ENCODE data around the gene NRL. TPM values are rescaled to one million over a fixed set of nuclear protein-coding genes. Genes with fewer than 3 reads are reported as not detected.

NRL gene
- total and polyA plus RNA-seq, 2 donors from 2014 or later = 4.9 to 5.5 TPM

DNA sequence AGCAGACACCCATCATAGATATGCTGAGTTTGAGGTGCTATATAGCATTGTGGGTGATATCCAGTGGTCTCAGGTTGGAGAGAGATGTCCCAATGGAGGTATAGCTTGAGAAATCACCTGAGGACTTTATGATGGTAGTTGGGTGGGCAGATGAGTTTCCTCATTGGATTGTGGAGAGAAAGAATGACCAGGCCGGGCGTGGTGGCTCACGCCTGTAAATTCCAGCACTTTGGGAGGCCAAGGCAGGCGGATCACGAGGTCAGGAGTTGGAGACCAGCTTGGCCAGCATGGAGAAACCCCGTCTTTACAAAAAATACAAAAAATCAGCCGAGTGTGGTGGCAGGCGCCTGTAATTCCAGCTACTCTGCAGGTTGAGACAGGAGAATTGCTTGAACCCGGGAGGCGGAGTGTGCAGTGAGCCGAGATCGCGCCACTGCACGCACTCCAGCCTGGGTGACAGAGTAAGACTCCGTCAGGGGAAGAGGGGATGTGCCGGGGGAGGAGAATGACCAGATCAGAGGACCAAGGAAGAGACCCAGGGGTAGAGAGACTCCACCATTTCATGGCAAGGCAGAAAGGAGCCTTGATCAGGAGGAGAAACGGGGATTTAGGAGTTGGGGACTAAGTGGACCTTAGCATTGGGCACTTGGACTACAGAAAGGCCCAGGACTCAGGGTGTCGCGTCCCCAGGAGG lies 21.4 kb downstream of the NRL start:
- FAIRE-seq (no peak), DNase-seq (no peak)
- H3K36me3 ChIP-seq (ENCODE audit: control insufficient read depth in 2 of 3, insufficient read depth in 3 of 3, low read length in 3 of 3) = peaks cover 0 to 14% (median 2%) of the 10 kb centered on the region in 3 donors
- H3K27ac ChIP-seq (ENCODE audit: low read depth in 2 of 2, low read length in 2 of 2) = peak overlapping the region; percentile 92 to 95
- no peaks in the 10 kb centered on the region for H3K27me3 ChIP-seq (ENCODE audit: control insufficient read depth, insufficient read depth, low read length)
- no peaks in the 10 kb centered on the region for H3K9me3 ChIP-seq (ENCODE audit: control insufficient read depth in 2 of 3, insufficient read depth in 1 of 3, low read length in 3 of 3)
- H3K4me3 ChIP-seq (ENCODE audit: low read length in 3 of 3) = peak overlapping the region; percentile 12 to 82 (median 48)
- TF ChIP-seq, protein P1, sequence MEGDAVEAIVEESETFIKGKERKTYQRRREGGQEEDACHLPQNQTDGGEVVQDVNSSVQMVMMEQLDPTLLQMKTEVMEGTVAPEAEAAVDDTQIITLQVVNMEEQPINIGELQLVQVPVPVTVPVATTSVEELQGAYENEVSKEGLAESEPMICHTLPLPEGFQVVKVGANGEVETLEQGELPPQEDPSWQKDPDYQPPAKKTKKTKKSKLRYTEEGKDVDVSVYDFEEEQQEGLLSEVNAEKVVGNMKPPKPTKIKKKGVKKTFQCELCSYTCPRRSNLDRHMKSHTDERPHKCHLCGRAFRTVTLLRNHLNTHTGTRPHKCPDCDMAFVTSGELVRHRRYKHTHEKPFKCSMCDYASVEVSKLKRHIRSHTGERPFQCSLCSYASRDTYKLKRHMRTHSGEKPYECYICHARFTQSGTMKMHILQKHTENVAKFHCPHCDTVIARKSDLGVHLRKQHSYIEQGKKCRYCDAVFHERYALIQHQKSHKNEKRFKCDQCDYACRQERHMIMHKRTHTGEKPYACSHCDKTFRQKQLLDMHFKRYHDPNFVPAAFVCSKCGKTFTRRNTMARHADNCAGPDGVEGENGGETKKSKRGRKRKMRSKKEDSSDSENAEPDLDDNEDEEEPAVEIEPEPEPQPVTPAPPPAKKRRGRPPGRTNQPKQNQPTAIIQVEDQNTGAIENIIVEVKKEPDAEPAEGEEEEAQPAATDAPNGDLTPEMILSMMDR (IDR thresholded peaks at IDR 0.05; ENCODE audit: borderline replicate concordance, extremely low read depth, insufficient read depth) = no peak
- H3K9ac ChIP-seq (ENCODE audit: low read length in 3 of 3) = peak overlapping the region in 2 of 3 donors; percentile 22 to 97
- H3K4me1 ChIP-seq (ENCODE audit: control insufficient read depth in 2 of 3, insufficient read depth in 2 of 3, low read depth in 1 of 3, low read length in 3 of 3) = peaks cover 0 to 25% (median 4%) of the 10 kb centered on the region in 3 donors
- intact Hi-C loops (cut with DNase I) = no loop called here

DNA sequence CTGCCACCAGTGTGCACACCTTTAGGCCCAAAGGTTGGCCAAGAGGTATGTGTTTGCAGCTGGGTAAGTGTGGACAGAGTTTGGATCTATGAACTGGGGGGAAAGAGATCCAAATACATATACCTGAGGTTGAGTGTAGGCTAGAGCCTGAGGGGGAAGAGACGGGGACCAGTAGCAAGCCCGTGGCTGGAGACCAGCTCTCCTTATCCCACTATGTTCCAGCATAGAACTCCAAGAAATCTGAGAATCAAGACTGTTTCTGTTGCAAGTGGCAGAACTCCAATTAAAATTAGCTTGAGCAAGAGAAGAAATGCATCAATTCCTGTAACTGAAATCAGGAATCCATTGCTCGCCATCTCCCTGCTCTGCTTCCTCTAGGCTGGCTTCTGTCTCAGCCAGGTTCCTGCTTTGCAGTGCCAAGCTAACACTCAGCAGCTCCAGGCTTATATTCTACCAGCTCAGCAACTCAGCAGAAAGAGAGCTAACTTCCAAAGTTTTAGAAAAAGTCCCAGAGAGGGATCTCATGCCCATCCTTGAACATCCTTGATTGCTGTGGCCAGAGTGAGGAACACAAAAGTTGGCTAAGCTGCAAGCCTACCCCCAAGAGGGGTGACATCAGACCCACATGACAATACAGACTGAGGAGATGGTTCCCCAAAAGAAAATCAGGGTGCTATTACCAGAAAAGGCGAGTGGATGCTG lies 22.1 kb downstream of the NRL start:
- Histone ChIP-seq H3K27ac (ENCODE audit: low read depth in 2 of 2, low read length in 2 of 2) (peak overlapping the region in 1 of 2 donors; percentile 16), H3K36me3 (ENCODE audit: control insufficient read depth in 2 of 3, insufficient read depth in 3 of 3, low read length in 3 of 3) (peaks cover 0 to 8% (median 2%) of the 10 kb centered on the region in 3 donors), H3K4me1 (ENCODE audit: control insufficient read depth in 2 of 3, insufficient read depth in 2 of 3, low read depth in 1 of 3, low read length in 3 of 3) (peaks cover 0 to 25% (median 4%) of the 10 kb centered on the region in 3 donors), H3K9ac (ENCODE audit: low read length in 3 of 3) (no peak overlapping the region), H3K27me3 (ENCODE audit: control insufficient read depth, insufficient read depth, low read length) (no peaks in the 10 kb centered on the region), H3K9me3 (ENCODE audit: control insufficient read depth in 2 of 3, insufficient read depth in 1 of 3, low read length in 3 of 3) (no peaks in the 10 kb centered on the region), H3K4me3 (ENCODE audit: low read length in 3 of 3) (peak overlapping the region in 2 of 3 donors; percentile 13 to 38)
- TF ChIP-seq, protein P1 (IDR thresholded peaks at IDR 0.05; ENCODE audit: borderline replicate concordance, extremely low read depth, insufficient read depth) = no peak
- FAIRE-seq (no peak), DNase-seq (no peak)
- intact Hi-C loops (cut with DNase I) = no loop called here

DNA sequence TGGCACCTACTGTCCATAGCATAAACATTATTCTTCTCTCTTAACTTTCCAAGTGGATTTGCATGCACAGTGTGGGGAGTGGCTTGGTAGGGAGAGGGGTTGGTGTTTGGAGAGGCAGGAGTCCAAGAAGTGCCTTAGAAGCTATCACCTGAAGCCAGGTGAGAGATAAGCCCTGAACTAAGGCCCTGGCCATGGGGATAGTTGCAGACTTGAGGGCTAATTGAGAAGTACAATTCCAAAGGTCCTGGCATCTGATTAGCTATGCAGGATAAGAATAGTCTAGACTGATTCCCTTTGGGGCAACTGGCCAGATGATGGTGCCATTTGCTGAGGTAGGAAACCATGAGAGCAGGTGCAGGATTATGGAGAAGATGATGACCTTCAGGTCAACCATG lies 22.6 kb downstream of the NRL start:
- no peak for DNase-seq
- H3K4me3 ChIP-seq (ENCODE audit: low read length in 3 of 3) = no peak overlapping the region
- no peaks in the 10 kb centered on the region for H3K9me3 ChIP-seq (ENCODE audit: control insufficient read depth in 2 of 3, insufficient read depth in 1 of 3, low read length in 3 of 3)
- H3K27ac ChIP-seq (ENCODE audit: low read depth in 2 of 2, low read length in 2 of 2) = no peak overlapping the region
- no peak for FAIRE-seq
- intact Hi-C loops (cut with DNase I) = no loop called here
- H3K36me3 ChIP-seq (ENCODE audit: control insufficient read depth in 2 of 3, insufficient read depth in 3 of 3, low read length in 3 of 3) = peaks cover 0 to 8% (median 2%) of the 10 kb centered on the region in 3 donors
- peaks cover 0 to 25% (median 4%) of the 10 kb centered on the region in 3 donors for H3K4me1 ChIP-seq (ENCODE audit: control insufficient read depth in 2 of 3, insufficient read depth in 2 of 3, low read depth in 1 of 3, low read length in 3 of 3)
- H3K27me3 ChIP-seq (ENCODE audit: control insufficient read depth, insufficient read depth, low read length) = no peaks in the 10 kb centered on the region
- TF ChIP-seq, protein P1 (IDR thresholded peaks at IDR 0.05; ENCODE audit: borderline replicate concordance, extremely low read depth, insufficient read depth) = no peak
- no peak overlapping the region for H3K9ac ChIP-seq (ENCODE audit: low read length in 3 of 3)
